Body of pancreas (tissue), 4 donors: ENCODE measurements around the gene TMEM14A.

Experiments used
- CTCF ChIP-seq, 7 experiments: fragments of 450-650 bp in 4 of 7; fragments of 200-600 bp in 3 of 7; sonication (generic) in 3 of 7; IDR thresholded peaks; one replicate each; pipeline ENCODE4 v1.5.1; 2016 to 2019; ENCODE audit warnings: antibody characterized with exemption in 7 of 7
- POLR2A ChIP-seq, 3 donors: fragments of 450-650 bp; IDR thresholded peaks; one replicate each; pipeline ENCODE4 v1.6.1; 2016; ENCODE audit warnings: antibody characterized with exemption in 3 of 3, mild to moderate bottlenecking in 2 of 3

- TF ChIP-seq CTCF (IDR thresholded peaks at IDR 0.05) (no peak), POLR2A (IDR thresholded peaks at IDR 0.05) (no peak)
These were observed 35.8 kb upstream of the TMEM14A start for GRCh38 chr6:52635049-52635577.
